H1 (cell line): Measurements from ENCODE around the gene ZFYVE27. TPM values are rescaled to one million over a fixed set of nuclear protein-coding genes. Genes with fewer than 3 reads are reported as not detected.

Experiments
- CTCF ChIA-PET: fragments of 300-600 bp; sonication (Branson Sonifier 250); formaldehyde crosslinking; loops from one replicate; lab custom pipeline; 2021; ENCODE audit not compliant: partially characterized antibody; lab: Charles Lee
- POLR2A ChIA-PET: fragments of 300-600 bp; sonication (Branson Sonifier 250); formaldehyde crosslinking; loops from one replicate; lab custom pipeline; 2021; ENCODE audit warnings: inconsistent platforms; ENCODE audit not compliant: partially characterized antibody; lab: Charles Lee
- DNase-seq, 2 experiments: peaks; one replicate each; pipeline versions ENCODE4 v3.0.0 to v3.0.0-alpha.2; 2010 to 2022; ENCODE audit warnings: low spot score in 2 of 2, low read depth in 1 of 2, mixed read lengths in 1 of 2
- FAIRE-seq: peaks from 2 replicates; lab custom pipeline; 2011; peaks lifted over from hg19 to GRCh38; lab: Jason Lieb, UNC
- H2AFZ ChIP-seq: 2 replicates; pipeline ENCODE4 v1.8.1; 2012; ENCODE audit warnings: low read length, inconsistent platforms
- H2AK5ac ChIP-seq: 2 replicates; pipeline ENCODE4 v1.6.1; 2013; ENCODE audit warnings: low read depth, low read length
- H2BK120ac ChIP-seq: replicated peaks from 2 replicates; pipeline ENCODE3; 2013; ENCODE audit warnings: low read depth, low read length, inconsistent platforms
- H2BK12ac ChIP-seq: 2 replicates; pipeline ENCODE4 v1.6.1; 2013; ENCODE audit warnings: low read depth, low read length
- H2BK15ac ChIP-seq: 2 replicates; pipeline ENCODE4 v1.6.1; 2013; ENCODE audit warnings: low read length
- H2BK20ac ChIP-seq: 2 replicates; pipeline ENCODE4 v1.6.1; 2013; ENCODE audit warnings: low read length
- H2BK5ac ChIP-seq: 2 replicates; pipeline ENCODE4 v1.6.1; 2013; ENCODE audit warnings: low read depth, low read length
- H3K14ac ChIP-seq: 2 replicates; pipeline ENCODE4 v1.6.1; 2013; ENCODE audit warnings: inconsistent platforms; ENCODE audit not compliant: insufficient read length
- H3K18ac ChIP-seq: 2 replicates; pipeline ENCODE4 v1.6.1; 2013; ENCODE audit warnings: low read length; ENCODE audit errors: extremely low read depth
- H3K23ac ChIP-seq: 2 replicates; pipeline ENCODE4 v1.6.1; 2013; ENCODE audit warnings: inconsistent platforms; ENCODE audit not compliant: insufficient read length
- H3K23me2 ChIP-seq: 2 replicates; pipeline ENCODE4 v1.6.1; 2013; ENCODE audit warnings: low read depth, low read length
- H3K27ac ChIP-seq: 2 replicates; pipeline ENCODE4 v1.6.1; 2011; ENCODE audit warnings: low read depth, low read length, inconsistent platforms
- H3K27me3 ChIP-seq, 4 experiments: replicated peaks in 1 of 4; 1 replicate in 1 of 4; 2 replicates in 3 of 4; pipeline versions ENCODE4 v1.6.1 to v1.8.1; 2011 to 2013; ENCODE audit warnings: low read length in 3 of 4, mild to moderate bottlenecking in 3 of 4, inconsistent platforms in 2 of 4, mixed read lengths in 2 of 4, moderate library complexity in 1 of 4; ENCODE audit not compliant: control insufficient read depth in 3 of 4, insufficient read depth in 3 of 4; ENCODE audit errors: extremely low read depth in 1 of 4
- H3K36me3 ChIP-seq, 4 experiments: 2 replicates each; pipeline versions ENCODE4 v1.6.1 to v1.8.1; 2011 to 2013; ENCODE audit warnings: mild to moderate bottlenecking in 4 of 4, low read length in 3 of 4, moderate library complexity in 2 of 4, control low read depth in 1 of 4, inconsistent platforms in 1 of 4; ENCODE audit not compliant: insufficient read depth in 4 of 4, control insufficient read depth in 2 of 4
- H3K4ac ChIP-seq: replicated peaks from 2 replicates; pipeline ENCODE3; 2013; ENCODE audit warnings: low read length, low read depth, mixed read lengths, inconsistent platforms; ENCODE audit not compliant: insufficient read length
- H3K4me1 ChIP-seq, 4 experiments: replicated peaks in 1 of 4; 1 replicate in 1 of 4; 2 replicates in 3 of 4; pipeline versions ENCODE4 v1.6.1 to v1.8.1; 2011 to 2013; ENCODE audit warnings: low read length in 3 of 4, inconsistent platforms in 2 of 4, mixed read lengths in 1 of 4; ENCODE audit not compliant: insufficient read depth in 4 of 4, control insufficient read depth in 3 of 4
- H3K4me2 ChIP-seq, 2 experiments: 2 replicates each; pipeline versions ENCODE4 v1.6.1 to v1.8.1; 2011 to 2013; ENCODE audit warnings: low read depth in 2 of 2, low read length in 2 of 2, control low read depth in 1 of 2, inconsistent platforms in 1 of 2, mild to moderate bottlenecking in 1 of 2; ENCODE audit not compliant: insufficient read depth in 1 of 2
- H3K4me3 ChIP-seq, 4 experiments: fragments of 200-600, 300-600 bp in 1 of 4; sonication (generic), shearing (Covaris generic), sonication (Bioruptor Twin) in 1 of 4; 2 replicates each; pipeline versions ENCODE4 v1.5.1 to v1.8.1; 2011 to 2016; ENCODE audit warnings: low read length in 4 of 4, low read depth in 3 of 4, control low read depth in 2 of 4, inconsistent platforms in 2 of 4, mild to moderate bottlenecking in 2 of 4, mixed read lengths in 1 of 4, moderate library complexity in 1 of 4; ENCODE audit not compliant: insufficient read depth in 2 of 4; ENCODE audit errors: extremely low read depth in 1 of 4
- H3K56ac ChIP-seq: replicated peaks from 2 replicates; pipeline ENCODE3; 2013; ENCODE audit warnings: low read depth, mild to moderate bottlenecking, mixed read lengths, low read length, inconsistent platforms; ENCODE audit not compliant: insufficient read length
- H3K79me1 ChIP-seq: 2 replicates; pipeline ENCODE4 v1.6.1; 2013; ENCODE audit warnings: low read depth, low read length, control low read depth
- H3K79me2 ChIP-seq, 2 experiments: 2 replicates each; pipeline versions ENCODE4 v1.6.1 to v1.8.1; 2012 to 2013; ENCODE audit warnings: low read length in 2 of 2, mild to moderate bottlenecking in 2 of 2, inconsistent platforms in 1 of 2; ENCODE audit not compliant: insufficient read depth in 2 of 2, control insufficient read depth in 1 of 2
- H3K9ac ChIP-seq, 4 experiments: replicated peaks in 1 of 4; 1 replicate in 1 of 4; 2 replicates in 3 of 4; pipeline versions ENCODE4 v1.6.1 to v1.8.1; 2011 to 2013; ENCODE audit warnings: low read depth in 3 of 4, low read length in 3 of 4, control low read depth in 2 of 4, mild to moderate bottlenecking in 2 of 4, moderate library complexity in 2 of 4, inconsistent platforms in 1 of 4; ENCODE audit errors: extremely low read depth in 1 of 4
- H3K9me3 ChIP-seq, 2 experiments: 2 replicates each; pipeline versions ENCODE4 v1.6.1 to v1.8.1; 2012 to 2013; ENCODE audit warnings: mild to moderate bottlenecking in 2 of 2, moderate library complexity in 2 of 2, control low read depth in 1 of 2, inconsistent platforms in 1 of 2, low read depth in 1 of 2, low read length in 1 of 2, mixed read lengths in 1 of 2; ENCODE audit not compliant: insufficient read depth in 2 of 2
- H4K20me1 ChIP-seq, 2 experiments: replicated peaks in 1 of 2; 2 replicates each; pipeline versions ENCODE3 to v1.8.1; 2011 to 2013; ENCODE audit warnings: inconsistent platforms in 2 of 2, low read length in 2 of 2, mild to moderate bottlenecking in 1 of 2; ENCODE audit not compliant: insufficient read depth in 2 of 2, control insufficient read depth in 1 of 2
- H4K5ac ChIP-seq: 2 replicates; pipeline ENCODE4 v1.6.1; 2013; ENCODE audit warnings: low read length, low read depth, mixed read lengths, inconsistent platforms; ENCODE audit not compliant: insufficient read length
- H4K8ac ChIP-seq: 2 replicates; pipeline ENCODE4 v1.8.0; 2013; ENCODE audit warnings: mild to moderate bottlenecking, moderate library complexity, low read length, inconsistent platforms; ENCODE audit not compliant: insufficient read depth; ENCODE audit errors: extremely low read depth
- H4K91ac ChIP-seq: replicated peaks from 2 replicates; pipeline ENCODE3; 2013; ENCODE audit warnings: low read length, mixed read lengths, inconsistent platforms; ENCODE audit not compliant: insufficient read length
- ASH2L ChIP-seq: fragments of 200-600, 300-600 bp; sonication (generic); IDR thresholded peaks from one replicate; pipeline ENCODE4 v1.7.1; 2017; ENCODE audit warnings: low read length
- BACH1 ChIP-seq: IDR thresholded peaks from 2 replicates; pipeline ENCODE4 v1.6.1; 2012; ENCODE audit warnings: low read length, improper control_type of control experiment
- PHF8 ChIP-seq: fragments of 200-600 bp; sonication (generic); conservative IDR thresholded peaks from 2 replicates; pipeline ENCODE4 v1.7.1; 2012; ENCODE audit warnings: low read depth, mild to moderate bottlenecking, inconsistent platforms, low read length, moderate library complexity
- SIX5 ChIP-seq: IDR thresholded peaks from 2 replicates; pipeline ENCODE4 v1.6.1; 2011; ENCODE audit warnings: mild to moderate bottlenecking, low read depth, low read length
- TBP ChIP-seq: IDR thresholded peaks from 2 replicates; pipeline ENCODE4 v1.6.1; 2011; ENCODE audit warnings: low read depth, low read length, improper control_type of control experiment
- WGBS, 2 experiments: shearing (Covaris generic) in 1 of 2; methylation state at CpG; one replicate each; pipeline versions ENCODE4 v1.1.6 to v1.1.7; 2013 to 2015; ENCODE audit warnings: low lambda C conversion rate in 2 of 2, mixed read lengths in 2 of 2, inconsistent platforms in 1 of 2, low coverage in 1 of 2, missing lambda C conversion rate in 1 of 2; ENCODE audit not compliant: insufficient replicate concordance in 2 of 2, insufficient coverage in 1 of 2, insufficient read length in 1 of 2; ENCODE audit errors: extremely low coverage in 1 of 2, missing lambda C conversion rate in 1 of 2; 5-methylcytosine and 5-hydroxymethylcytosine counted together
- polyA plus RNA-seq, 7 experiments: library from polyadenylated mRNA; depleted of rRNA in 3 of 7; stranded (reverse) in 5 of 7; unstranded in 2 of 7; fragments of >200 nt in 5 of 7; fragments of 200-250 nt in 2 of 7; gene quantifications; 1 replicate in 5 of 7; 2 replicates in 1 of 7; 4 replicates in 1 of 7; pipeline versions ENCODE4 v1.2.1 to v1.2.3, GENCODE V29; 2011 to 2013; ENCODE audit warnings: missing spikeins in 2 of 7, mixed read lengths in 2 of 7
- total RNA-seq: library from RNA; stranded (reverse); fragmentation: NEBNext Ultra II Directional; extraction: Animal tissue kit (Norgen Biotek cat#: 25700); gene quantifications from 2 replicates; pipeline ENCODE4 v1.2.1, GENCODE V29; 2021
- TF ChIP-seq, protein P1 (sequence below): IDR thresholded peaks from 2 replicates; pipeline ENCODE4 v1.6.1; 2011; ENCODE audit warnings: low read depth, mild to moderate bottlenecking, low read length; ENCODE audit not compliant: insufficient read depth
- TF ChIP-seq, protein P2 (sequence below): IDR thresholded peaks from 2 replicates; pipeline ENCODE4 v1.6.1; 2012; ENCODE audit warnings: low read length, inconsistent platforms

The ZFYVE27 gene
- total and polyA plus RNA-seq, 2 of the 8 experiments (the other 6 are each of a cell fraction or from before 2014, with no cell fraction given), result 16.6 to 19.8 TPM

DNA sequence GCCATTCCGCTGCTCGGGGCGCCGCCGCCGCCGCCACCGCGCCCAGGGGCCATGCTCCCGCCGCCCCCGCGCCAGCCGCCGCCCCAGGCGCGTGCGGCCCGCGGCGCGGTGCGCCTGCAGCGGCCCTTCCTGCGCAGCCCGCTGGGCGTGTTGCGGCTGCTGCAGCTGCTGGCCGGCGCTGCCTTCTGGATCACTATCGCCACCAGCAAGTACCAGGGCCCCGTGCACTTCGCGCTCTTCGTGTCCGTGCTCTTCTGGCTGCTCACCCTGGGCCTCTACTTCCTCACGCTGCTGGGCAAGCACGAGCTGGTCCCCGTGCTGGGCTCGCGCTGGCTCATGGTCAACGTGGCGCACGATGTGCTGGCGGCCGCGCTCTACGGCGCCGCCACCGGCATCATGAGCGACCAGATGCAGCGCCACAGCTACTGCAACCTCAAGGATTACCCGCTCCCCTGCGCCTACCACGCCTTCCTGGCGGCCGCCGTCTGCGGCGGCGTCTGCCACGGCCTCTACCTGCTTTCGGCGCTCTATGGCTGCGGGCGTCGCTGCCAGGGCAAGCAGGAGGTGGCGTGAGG lies 23.0 kb upstream of the ZFYVE27 start:
- 1% methylated on average over 25 of the region's 69 CpGs; no CpG with 5 or more reads in 1 of the 2 experiments for whole genome bisulfite sequencing, 2 experiments
- peak overlapping the region; percentile 77 for H3K27ac ChIP-seq
- H3K79me2 ChIP-seq, result peaks cover 0 to 5% of the 10 kb centered on the region in 2 experiments; a peak in 1 of 4 replicates
- TF ChIP-seq, protein P1, sequence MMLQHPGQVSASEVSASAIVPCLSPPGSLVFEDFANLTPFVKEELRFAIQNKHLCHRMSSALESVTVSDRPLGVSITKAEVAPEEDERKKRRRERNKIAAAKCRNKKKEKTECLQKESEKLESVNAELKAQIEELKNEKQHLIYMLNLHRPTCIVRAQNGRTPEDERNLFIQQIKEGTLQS, result no peak
- TF ChIP-seq TBP (0 out of 2 replicates have a peak, but pooled peaks have one; percentile 35), PHF8 (peak; percentile 67), SIX5 (no peak), ASH2L (no peak), BACH1 (no peak)
- TF ChIP-seq, protein P2, sequence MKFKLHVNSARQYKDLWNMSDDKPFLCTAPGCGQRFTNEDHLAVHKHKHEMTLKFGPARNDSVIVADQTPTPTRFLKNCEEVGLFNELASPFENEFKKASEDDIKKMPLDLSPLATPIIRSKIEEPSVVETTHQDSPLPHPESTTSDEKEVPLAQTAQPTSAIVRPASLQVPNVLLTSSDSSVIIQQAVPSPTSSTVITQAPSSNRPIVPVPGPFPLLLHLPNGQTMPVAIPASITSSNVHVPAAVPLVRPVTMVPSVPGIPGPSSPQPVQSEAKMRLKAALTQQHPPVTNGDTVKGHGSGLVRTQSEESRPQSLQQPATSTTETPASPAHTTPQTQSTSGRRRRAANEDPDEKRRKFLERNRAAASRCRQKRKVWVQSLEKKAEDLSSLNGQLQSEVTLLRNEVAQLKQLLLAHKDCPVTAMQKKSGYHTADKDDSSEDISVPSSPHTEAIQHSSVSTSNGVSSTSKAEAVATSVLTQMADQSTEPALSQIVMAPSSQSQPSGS, result no peak

More for the DNA sequence above, 23.0 kb upstream of the ZFYVE27 start:
- no peak overlapping the region for H2AK5ac ChIP-seq
- peak overlapping the region; percentile 96 for H4K91ac ChIP-seq
- peak overlapping the region; percentile 74 to 97 for H3K4me2 ChIP-seq
- peak overlapping the region; percentile 97; the same call in 1 of the 2 replicates for H2BK15ac ChIP-seq
- H2AFZ ChIP-seq, result peak overlapping the region; percentile 90; the same call in 1 of the 2 replicates
- peak overlapping the region; percentile 90 for H4K8ac ChIP-seq
- DNase-seq, result peak in 1 of 2 experiments; percentile 76
- peaks cover 0 to 16% (median 4%) of the 10 kb centered on the region in 4 experiments; a peak in 3 of 8 replicates for H3K36me3 ChIP-seq
- 0 out of 2 replicates have a peak, but pooled peaks cover 1% of the 10 kb centered on the region for H3K79me1 ChIP-seq
- ChIA-PET POLR2A (interaction anchor here (0.9 to 12.5 kb wide), 15 partner anchors 8 to 123 kb away, joined by 3 to 234 read pairs (median 5); partner anchors contain the start of genes AVPI1 and ZFYVE27), CTCF (interaction anchor here (0.7 to 20.9 kb wide), 7 partner anchors 8 to 327 kb away, joined by 3 to 773 read pairs (median 9); partner anchors contain the start of genes AVPI1 and ZFYVE27)
- peaks cover 16% of the 10 kb centered on the region for H3K23me2 ChIP-seq
- H4K20me1 ChIP-seq, result no peaks in the 10 kb centered on the region
- peak overlapping the region; percentile 47 to 78 (median 66) for H3K4me3 ChIP-seq
- peak overlapping the region; percentile 32 to 90 (median 84); a peak in 6 of 7 replicates for H3K9ac ChIP-seq
- peak overlapping the region; percentile 37 for H4K5ac ChIP-seq
- H3K27me3 ChIP-seq, result no peaks in the 10 kb centered on the region
- peak overlapping the region; percentile 77 for H2BK120ac ChIP-seq
- peak overlapping the region; percentile 80 for H3K56ac ChIP-seq
- H3K18ac ChIP-seq, result peak overlapping the region; percentile 98
- H2BK5ac ChIP-seq, result peak overlapping the region; percentile 95
- no peak overlapping the region for H3K23ac ChIP-seq
- peaks cover 5 to 18% (median 11%) of the 10 kb centered on the region in 4 experiments for H3K4me1 ChIP-seq
- no peak overlapping the region for H2BK20ac ChIP-seq
- no peaks in the 10 kb centered on the region for H3K9me3 ChIP-seq
- no peak overlapping the region for H3K14ac ChIP-seq
- peak overlapping the region; percentile 65 for H3K4ac ChIP-seq
- no peak for FAIRE-seq
- H2BK12ac ChIP-seq, result 0 out of 2 replicates have a peak overlapping the region, but pooled peaks have one; percentile 94
